Measurements from ENCODE around the gene GALNTL6.
"Not testable (repeated sequence)": the region's sequence is repeated elsewhere in the genome, so short reads cannot be mapped to it uniquely, and the experiment has no call there.

GALNTL6 gene

DNA sequence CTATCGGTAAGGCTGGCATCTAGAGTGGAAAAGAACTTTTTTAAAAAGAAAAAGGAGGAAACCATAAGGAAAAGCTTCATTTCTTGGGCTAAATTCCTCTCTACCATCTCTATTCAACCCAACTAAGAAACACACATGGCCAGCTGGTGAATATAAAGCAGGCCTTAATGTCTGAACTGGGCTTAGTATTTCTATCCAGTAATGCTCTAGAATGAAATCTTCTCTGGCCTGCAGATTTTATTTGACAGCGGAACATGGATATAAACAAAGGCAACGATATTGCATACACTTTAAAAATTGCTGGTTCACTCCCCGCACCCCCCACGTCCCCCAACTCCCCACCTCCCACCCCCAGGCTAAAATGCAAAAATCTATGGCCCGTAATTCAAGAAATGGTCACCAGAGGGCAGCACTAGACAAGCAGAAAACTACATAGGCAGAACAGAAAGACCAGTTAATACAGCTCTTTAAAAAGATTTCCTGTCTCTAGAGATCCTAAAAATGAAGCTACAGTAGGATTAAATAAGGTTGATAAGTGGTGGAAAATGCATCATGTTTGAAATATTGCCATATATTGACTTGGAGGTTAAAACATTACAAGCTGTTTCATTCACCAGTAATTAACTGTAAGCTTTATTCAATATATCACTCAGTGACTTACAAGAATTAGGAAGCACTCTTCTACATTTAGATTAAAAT is 1200.2 kb downstream of the GALNTL6 start:
- H3K4me3 ChIP-seq (ENCODE audit: low read length), result no peak overlapping the region
- DNase-seq (ENCODE audit: low read depth), result no peak
- TF ChIP-seq, protein P1, sequence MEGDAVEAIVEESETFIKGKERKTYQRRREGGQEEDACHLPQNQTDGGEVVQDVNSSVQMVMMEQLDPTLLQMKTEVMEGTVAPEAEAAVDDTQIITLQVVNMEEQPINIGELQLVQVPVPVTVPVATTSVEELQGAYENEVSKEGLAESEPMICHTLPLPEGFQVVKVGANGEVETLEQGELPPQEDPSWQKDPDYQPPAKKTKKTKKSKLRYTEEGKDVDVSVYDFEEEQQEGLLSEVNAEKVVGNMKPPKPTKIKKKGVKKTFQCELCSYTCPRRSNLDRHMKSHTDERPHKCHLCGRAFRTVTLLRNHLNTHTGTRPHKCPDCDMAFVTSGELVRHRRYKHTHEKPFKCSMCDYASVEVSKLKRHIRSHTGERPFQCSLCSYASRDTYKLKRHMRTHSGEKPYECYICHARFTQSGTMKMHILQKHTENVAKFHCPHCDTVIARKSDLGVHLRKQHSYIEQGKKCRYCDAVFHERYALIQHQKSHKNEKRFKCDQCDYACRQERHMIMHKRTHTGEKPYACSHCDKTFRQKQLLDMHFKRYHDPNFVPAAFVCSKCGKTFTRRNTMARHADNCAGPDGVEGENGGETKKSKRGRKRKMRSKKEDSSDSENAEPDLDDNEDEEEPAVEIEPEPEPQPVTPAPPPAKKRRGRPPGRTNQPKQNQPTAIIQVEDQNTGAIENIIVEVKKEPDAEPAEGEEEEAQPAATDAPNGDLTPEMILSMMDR (conservative IDR thresholded peaks at IDR 0.05; ENCODE audit: low read depth, low read length), result peak; percentile 62

DNA sequence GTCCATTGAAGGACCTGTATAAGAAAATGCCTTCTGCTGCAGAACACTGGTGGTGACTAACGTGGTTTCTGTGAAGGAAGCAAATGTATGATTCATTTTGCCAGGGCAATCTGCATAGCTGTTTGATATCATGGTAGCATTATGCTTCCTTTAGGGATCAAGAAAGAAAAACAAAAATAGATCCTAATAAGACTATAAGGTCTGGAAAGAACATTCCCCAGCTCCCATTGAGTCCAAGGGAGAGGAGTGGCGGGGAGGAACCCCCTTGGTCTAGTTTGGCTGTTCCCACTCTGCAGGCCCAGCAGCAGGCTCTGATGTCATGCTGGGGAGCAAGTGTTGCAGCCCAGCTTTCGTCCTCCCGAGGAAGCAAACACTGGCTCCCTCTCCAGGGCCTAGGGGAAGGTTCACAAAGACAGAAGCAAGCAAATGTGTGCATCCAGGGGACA is 1200.9 kb downstream of the GALNTL6 start:
- TF ChIP-seq, protein P1 (conservative IDR thresholded peaks at IDR 0.05; ENCODE audit: low read depth, low read length), result peak; percentile 42
- no peak overlapping the region for H3K4me3 ChIP-seq (ENCODE audit: low read length)
- DNase-seq (ENCODE audit: low read depth), result no peak

DNA sequence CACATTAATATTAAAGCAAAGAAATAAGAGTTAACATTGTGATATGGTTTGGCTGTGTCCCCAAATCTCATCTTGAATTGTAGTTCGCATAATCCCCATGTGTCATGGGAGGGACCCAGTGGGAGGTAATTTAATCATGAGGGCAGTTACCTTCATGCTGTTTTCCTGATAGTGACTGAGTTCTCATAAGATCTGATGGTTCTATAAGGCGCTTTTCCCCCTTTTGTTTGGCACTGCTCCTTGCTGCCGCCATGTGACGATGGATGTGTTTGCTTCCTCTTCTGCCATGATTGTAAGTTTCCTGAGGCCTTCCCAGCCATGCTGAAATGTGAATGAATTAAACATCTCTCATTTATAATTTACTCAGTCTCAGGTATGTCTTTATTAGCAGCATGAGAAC is 1201.6 kb downstream of the GALNTL6 start:
- no peak overlapping the region for H3K4me3 ChIP-seq (ENCODE audit: low read length)
- DNase-seq (ENCODE audit: low read depth), result no peak
- TF ChIP-seq, protein P1 (conservative IDR thresholded peaks at IDR 0.05; ENCODE audit: low read depth, low read length), result no peak

DNA sequence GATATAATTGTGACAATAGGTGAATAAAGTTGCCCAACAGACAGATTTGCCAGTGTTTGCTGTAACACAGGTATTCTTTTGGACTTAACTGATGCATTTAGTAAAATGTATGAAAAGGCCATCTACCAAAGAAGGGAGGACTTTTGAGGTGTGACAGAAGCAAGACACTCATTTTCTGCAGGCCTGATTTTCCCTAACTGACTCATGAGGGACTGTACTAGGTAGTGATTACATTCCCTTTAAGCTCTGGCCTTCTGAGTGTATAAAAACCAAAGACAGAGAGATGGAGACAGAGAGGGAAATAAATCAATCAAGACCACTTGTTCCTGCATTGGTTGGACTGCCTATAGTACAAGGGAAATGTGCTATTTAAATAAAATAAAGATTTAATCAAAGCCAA is 1204.6 kb downstream of the GALNTL6 start:
- TF ChIP-seq, protein P1 (conservative IDR thresholded peaks at IDR 0.05; ENCODE audit: low read depth, low read length), result no peak
- no peak overlapping the region for H3K4me3 ChIP-seq (ENCODE audit: low read length)
- no peak for DNase-seq (ENCODE audit: low read depth)

DNA sequence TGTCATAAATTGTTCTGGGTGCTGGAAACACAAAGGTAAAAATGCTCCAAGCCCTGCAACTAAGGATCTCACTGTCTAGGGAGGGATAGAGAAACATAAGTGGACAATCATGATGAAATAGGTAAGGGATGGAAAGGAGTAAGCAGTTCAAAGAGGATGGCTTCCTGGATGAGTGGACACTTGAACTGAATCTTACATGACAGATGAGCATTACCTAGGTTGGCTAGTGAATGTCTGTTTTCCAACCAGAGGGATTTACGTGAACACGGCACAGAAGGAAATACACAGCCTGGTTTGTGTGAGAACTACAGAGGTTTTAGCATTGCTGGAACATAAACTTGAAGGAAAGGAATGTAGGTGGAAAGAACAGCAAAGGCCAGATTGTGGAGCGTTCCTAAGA is 1205.2 kb downstream of the GALNTL6 start:
- no peak for DNase-seq (ENCODE audit: low read depth)
- TF ChIP-seq, protein P1 (conservative IDR thresholded peaks at IDR 0.05; ENCODE audit: low read depth, low read length), result no peak

DNA sequence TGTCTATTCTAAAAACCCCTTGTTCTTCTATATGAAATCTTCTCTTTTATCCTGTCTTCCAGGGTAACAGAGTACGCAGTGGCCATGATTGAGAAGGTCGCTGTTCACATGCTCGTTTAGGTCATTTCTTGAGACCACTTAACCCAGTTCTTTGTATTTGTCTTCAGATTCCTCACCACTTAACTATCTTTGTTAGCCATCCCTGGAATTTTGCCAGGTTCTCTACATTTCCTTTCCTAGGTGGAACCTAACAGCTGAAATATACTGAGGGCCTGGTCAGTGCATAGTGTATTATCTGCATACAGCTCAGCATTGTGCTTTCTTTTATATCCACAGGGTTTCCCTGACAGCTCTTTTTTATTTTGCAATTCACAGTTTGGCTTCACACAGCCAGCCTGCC is 1206.5 kb downstream of the GALNTL6 start:
- DNase-seq (ENCODE audit: low read depth), result no peak
- TF ChIP-seq, protein P1 (conservative IDR thresholded peaks at IDR 0.05; ENCODE audit: low read depth, low read length), result no peak
- no peak overlapping the region for H3K4me3 ChIP-seq (ENCODE audit: low read length)

More for the DNA sequence above, 1205.2 kb downstream of the GALNTL6 start:
- H3K4me3 ChIP-seq (ENCODE audit: low read length), result no peak overlapping the region

DNA sequence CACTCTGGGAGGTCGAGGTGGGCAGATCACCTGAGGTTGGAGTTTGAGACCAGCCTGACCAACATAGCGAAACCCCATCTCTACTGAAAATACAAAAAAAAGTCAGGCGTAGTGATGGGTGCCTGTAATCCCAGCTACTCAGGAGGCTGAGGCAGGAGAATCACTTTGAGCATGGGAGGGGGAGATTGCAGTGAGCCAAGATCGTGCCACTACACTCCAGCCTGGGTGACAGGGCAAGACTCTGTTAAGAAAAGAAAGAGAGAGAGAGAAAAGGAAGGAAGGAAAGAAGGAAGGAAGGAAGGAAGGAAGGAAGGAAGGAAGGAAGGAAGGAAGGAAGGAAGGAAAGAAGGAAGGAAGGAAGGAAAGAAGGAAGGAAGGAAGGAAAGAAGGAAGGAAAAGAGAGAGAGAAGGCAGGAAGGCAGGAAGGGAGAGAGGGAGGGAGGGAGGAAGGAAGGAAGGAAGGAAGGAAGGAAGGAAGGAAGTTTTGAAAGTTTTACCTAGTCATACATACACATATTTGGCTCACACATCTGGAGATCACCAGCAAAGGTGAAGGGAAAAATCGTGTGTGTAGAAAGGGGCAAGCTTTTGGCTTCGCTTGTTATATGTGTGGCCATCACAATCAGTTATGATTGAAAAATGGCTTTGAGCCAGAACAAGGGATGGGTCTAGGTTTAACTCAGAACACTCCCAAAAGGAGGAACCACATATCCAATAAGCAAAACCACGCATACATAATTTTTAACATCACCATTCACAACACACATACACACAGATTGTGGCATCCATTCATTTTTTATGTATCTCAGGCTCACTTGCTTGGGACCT is 1208.8 kb downstream of the GALNTL6 start:
- H3K4me3 ChIP-seq (ENCODE audit: low read length); DNase-seq (ENCODE audit: low read depth): not testable (repeated sequence)
